ENCODE data around the gene TMEM239. TPM values are rescaled to one million over a fixed set of nuclear protein-coding genes. Genes with fewer than 3 reads are reported as not detected.
"Not testable (repeated sequence)": the region's sequence is repeated elsewhere in the genome, so short reads cannot be mapped to it uniquely, and the experiment has no call there.

TMEM239 gene
- total RNA-seq, 1 experiment from 2014 or later, result not detected

DNA sequence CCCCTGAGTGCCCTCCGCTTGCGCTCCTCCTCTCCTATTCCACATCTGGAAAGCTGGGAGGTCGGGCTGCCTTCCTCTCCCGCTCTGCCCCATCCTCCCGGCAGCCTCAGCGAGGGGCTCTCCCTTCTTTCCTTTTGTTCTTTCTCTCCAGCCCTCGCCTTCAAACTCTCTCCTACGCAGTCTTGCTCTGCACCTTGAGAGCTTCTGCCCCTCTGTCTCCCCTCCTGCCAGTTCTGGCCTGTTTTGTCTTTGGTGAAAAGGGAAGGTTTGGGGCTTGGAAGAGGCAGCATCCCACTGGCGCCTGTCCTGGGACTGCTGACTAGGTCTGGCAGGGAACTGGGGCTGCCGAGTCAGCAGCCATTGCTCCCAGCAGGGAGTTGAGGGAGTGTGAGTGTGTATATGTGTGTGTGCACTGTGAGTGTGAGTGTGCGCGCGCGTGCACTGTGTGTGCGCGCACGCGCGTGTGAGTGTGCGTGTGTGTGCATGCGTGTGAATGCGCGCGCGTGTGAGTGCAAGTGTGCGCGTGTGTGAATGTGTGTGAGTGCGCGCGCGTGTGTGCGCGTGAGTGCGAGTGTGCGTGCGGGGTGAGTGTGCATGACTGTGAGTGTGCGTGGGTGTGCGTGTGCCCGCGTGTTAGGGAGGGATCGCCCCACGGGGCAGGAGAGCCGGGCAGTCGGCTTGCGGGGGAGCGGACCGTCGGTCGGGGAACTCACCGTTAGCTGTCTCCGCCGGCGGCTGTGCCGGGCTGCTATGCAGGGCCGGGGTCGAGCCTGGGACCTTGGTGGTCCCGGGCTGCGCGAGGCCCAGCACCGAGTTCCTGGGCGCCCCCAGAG lies 16.3 kb upstream of the TMEM239 start:
- no peak for DNase-seq (ENCODE audit: low spot score)

DNA sequence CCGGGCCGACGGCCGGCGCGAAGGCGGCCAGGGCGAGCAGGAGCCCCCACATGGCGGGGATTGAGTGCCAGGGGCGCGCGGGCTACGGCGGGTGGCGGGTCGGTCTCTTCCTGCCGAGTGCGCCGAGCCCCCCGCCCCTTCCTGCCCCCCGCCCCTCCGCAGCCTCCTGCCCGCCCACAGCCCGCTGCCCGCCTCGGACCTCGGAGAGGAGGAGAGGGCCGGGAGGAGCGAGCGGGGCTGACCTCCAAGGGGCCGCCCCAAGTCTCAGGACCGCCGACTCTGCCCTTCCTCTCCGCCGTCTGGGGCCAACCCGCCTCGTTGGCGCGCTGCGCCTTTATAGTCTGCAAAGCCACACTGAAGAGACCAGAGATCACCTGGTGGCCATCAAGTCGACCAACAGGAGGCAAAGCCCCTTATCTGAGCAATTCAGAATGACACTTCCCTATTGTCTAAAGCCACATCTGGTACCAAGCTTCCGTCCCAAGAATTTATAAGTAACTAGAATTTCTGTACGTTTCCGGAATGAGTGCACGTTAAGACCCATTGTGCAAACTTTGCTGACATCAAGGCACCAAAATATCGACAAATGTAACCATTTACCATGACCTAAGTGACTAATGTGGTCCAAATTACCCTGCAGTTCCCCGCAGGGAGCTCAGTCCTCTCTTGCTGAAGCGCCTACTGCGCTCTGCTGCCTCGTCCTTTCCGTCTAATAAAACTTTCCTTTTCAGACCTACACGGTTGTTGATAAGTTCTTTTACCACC lies 15.5 kb upstream of the TMEM239 start, which contains the start of gene CPXM1:
Gene CPXM1, minus strand, starts transcription at position 107 of the 765 bp plus-strand sequence. Its CDS starts 55 bp downstream, at position 52.
- DNase-seq (ENCODE audit: low spot score), result no peak

- DNase-seq (ENCODE audit: low spot score), result no peak
Observed at GRCh38 chr20:2801286-2801728, 14.9 kb upstream of the TMEM239 start.

GRCh38 chr20:2804041-2804828 lies 11.9 kb upstream of the TMEM239 start:
- no peak for DNase-seq (ENCODE audit: low spot score)

DNA sequence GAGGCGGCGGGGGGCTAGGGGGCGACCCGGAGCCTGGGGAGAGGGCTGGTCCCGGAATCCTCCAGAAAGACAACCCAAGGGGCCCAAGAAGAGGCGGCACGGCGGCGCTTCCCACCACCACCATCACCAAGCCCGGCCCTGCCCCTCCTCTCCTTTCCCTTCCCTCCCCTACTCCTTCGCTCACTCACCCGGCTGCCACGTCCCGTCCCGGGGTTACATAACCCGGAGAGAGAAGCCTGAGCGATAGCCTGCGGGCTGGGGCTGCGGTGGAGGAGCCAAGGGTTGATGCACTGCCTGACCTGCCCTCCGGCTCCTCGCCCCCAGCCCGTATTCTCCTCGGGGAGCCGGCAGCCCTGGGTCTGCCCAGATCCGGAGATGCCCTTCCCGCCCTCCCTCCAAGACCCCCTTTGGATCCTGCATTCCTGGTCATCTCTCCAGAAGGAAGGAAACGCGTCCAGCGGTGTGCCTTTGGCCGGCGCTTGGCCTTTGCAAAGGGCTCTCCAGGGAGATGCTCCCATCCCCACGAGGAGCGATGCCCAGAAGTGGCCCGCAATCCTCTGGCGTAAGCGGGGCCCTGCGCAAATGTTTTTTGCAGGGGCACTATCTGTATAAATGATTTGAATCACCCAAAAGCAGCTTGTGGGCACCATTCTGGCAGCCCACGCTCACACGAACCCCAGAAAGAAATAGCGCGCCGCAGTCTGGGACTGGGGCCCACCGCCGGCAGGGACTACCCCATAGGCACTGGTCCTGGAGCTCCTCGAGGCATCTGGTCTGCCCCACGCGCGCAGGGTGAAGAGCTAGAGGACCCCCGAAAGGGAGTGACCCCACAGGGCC lies 11.1 kb upstream of the TMEM239 start:
- no peak for DNase-seq (ENCODE audit: low spot score)

DNA sequence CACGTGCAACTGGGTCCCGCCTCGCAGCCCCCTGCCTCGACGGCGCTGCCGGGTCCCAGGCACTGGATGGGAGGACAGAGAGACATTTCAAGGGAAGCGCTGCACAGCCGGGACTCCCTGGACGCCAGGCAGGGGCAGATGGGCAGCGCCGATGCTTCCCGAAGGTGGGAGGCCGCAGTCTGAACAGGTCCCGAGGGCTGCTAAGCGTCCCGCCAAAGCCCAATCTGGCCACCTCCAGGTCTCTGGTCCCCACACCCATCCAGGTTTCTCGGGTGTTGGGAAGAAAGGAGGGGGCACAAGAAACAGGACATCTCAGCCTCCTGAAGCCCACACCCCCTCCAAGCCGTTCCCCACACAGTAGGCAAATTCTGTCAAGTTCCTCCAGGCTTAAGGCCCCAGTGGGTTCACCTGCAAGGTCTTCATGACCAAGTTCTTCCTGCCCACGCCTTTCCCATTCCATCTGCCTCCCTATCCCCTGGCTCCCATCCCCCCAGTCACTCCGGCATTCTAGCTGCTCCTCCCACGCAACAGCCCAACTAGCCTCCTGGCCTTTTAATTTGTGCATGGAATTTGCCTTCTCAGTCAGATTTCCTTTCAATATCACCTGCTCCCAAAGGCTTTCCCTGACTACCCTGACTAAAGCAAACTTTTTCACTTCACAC lies 10.3 kb upstream of the TMEM239 start:
- DNase-seq (ENCODE audit: low spot score), result no peak

DNA sequence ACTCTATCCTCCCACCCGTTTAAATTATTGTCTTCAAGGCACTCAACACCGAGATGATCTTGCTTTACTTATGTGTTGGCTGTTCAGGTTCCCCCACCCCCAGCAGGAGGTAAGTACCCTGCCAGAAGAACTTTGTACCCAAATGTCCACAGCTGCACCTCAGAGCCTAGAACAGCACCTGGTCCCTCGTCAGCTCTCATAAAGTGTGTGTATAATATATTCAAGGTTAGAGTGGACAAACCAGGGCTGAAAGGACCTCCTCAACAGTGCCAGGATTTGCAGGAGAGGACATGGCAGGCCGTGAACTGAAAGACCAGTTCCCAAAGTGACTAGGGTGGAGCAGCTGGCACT lies 9.8 kb upstream of the TMEM239 start:
- no peak for DNase-seq (ENCODE audit: low spot score)

DNA sequence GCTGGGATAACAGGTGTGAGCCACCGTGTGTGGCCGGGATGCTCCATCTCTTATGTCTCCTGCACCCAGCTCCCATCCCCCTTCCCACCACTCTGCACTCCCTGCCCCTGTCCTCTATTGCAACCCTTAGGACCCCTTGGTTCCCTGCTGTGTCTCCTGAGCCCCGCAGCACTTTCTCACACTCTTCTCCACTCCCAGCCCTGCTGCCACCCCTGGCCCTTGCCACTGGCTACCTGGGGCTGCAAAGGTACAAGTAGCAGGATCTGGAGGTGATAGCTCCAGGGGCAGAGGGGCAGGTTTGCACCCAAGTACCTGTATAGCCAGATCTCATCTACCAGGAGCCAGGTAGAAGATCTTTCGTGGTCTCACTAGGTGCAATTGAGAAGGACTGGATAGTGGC lies 9.1 kb upstream of the TMEM239 start:
- no peak for DNase-seq (ENCODE audit: low spot score)

DNA sequence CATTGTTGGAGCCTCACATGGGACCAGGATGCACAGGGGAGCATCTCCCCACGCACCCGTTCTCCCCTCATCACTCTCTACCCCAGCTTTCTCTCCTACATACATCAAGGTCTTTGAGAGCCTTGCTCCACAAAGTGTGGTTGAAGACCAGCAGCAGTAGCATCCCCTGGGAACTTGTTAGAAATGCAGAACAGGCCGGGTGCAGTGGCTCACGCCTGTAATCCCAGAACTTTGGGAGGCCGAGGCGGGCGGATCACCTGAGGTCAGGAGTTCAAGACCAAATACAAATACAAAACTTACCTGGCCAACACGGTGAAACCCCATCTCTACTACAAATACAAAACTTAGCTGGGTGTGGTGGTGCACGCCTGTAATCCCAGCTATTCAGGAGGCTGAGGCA lies 8.2 kb upstream of the TMEM239 start:
- not testable (repeated sequence) for DNase-seq (ENCODE audit: low spot score)

DNA sequence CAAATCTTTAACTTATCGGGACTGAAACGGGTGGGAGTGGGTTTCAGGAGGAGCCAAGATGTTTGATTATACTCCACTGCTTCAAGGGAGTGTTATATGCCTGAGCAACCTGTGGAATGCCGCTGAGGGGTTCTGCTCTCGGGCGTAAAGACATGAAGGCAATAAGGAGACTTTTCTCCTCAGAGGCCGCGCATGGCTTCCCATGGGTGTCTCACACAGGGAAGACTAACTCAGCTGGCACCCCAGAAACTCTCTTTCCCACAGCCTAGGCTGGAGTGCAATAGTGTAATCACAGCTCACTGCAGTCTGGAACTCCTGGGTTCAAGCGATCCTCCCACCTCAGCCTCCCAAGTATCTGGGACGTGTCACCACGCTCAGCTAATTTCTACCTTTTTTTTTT lies 6.5 kb upstream of the TMEM239 start:
- no peak for DNase-seq (ENCODE audit: low spot score)

DNA sequence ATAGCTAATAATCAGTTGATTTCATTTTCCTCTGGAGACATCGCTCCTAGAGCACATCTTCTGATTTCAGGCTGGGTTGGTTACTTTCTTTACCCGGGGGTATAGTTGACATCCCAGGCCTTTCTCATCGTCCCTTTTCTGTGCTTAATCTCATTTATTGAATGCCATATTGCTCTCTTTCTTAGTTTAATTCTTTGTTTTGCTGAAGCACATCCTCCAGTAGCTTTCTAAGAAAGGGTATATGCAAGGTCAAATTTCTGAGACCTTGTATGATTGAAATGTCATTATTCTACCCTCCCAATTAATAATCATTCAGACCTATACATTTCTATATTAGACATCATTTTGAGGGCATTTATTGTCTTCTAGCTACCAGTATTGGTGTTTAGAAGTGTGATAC lies 4.0 kb upstream of the TMEM239 start:
- no peak for DNase-seq (ENCODE audit: low spot score)

- no peak for DNase-seq (ENCODE audit: low spot score)
Observed at GRCh38 chr20:2814076-2814475, 2.1 kb upstream of the TMEM239 start.

DNA sequence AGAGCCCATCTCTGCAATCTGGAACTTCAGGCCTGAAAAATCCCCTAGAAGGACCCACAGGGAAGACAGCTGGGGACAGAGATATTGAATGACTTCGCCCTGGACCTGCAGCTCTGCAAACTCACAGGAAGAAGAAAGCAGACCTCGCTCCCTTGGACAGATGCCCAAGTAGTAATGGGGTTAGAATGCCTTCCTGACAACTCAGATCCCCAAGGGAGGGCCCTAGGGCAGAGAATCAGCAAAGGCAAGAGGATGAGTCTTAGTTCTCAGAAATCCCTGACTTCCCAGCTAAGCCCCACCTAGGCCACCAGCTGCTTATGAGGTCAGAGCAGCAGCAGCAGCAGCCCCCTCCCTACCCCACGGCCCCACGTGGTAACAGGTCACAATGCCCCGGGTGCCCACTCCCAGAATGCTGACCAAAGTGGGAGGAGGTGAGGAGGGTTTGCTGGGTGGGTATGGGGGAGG lies 1.5 kb upstream of the TMEM239 start, which contains the start of gene C20orf141:
Gene C20orf141, plus strand, starts transcription at position 401 of the 465 bp plus-strand sequence. CDS start 198 bp downstream, outside the sequence.
- peak; percentile 82 for DNase-seq (ENCODE audit: low spot score)

DNA sequence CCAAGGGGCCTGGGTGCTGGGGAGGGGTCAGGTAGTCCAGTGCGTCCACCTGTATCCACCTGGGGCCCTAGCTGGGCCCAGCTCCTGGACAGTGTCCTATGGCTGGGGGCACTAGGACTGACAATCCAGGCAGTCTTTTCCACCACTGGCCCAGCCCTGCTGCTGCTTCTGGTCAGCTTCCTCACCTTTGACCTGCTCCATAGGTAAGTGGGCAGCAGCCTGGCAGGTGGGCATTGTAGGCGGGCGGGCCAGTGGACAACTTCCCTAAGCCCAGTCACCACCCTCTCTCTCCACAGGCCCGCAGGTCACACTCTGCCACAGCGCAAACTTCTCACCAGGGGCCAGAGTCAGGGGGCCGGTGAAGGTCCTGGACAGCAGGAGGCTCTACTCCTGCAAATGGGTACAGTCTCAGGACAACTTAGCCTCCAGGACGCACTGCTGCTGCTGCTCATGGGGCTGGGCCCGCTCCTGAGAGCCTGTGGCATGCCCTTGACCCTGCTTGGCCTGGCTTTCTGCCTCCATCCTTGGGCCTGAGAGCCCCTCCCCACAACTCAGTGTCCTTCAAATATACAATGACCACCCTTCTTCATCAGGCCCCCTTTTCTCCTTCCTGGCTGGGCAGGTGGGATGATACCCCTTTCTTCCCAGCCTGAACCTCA lies 793 bp upstream of the TMEM239 start:
- DNase-seq (ENCODE audit: low spot score), result no peak

DNA sequence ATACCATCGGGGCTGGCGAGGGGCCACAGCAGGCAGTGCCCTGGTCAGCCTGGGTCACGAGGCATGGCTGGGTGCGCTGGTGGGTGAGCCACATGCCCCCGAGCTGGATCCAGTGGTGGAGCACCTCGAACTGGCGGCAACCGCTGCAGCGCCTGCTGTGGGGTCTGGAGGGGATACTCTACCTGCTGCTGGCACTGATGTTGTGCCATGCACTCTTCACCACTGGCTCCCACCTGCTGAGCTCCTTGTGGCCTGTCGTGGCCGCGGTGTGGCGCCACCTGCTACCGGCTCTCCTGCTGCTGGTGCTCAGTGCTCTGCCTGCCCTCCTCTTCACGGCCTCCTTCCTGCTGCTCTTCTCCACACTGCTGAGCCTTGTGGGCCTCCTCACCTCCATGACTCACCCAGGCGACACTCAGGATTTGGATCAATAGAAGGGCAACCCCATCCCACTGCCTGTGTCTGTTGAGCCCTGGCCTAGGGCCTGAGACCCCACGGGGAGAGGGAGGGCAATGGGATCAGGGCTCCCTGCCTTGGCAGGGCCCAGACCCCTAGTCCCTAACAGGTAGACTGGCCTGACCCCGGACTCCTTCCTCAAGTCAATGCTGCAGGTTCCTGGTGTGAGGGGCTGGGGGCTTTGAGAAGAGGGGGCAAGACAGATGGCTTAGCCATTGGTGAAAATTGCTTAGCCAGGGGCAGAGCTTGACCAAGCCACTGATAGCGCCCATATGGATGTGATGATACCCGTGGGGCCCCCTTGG lies 598 bp downstream of the TMEM239 start:
- no peak for DNase-seq (ENCODE audit: low spot score)

- no peak for DNase-seq (ENCODE audit: low spot score)
Observed at GRCh38 chr20:2817341-2817726, 1.2 kb downstream of the TMEM239 start.

- DNase-seq (ENCODE audit: low spot score), result no peak
Observed at GRCh38 chr20:2817891-2818595, 1.9 kb downstream of the TMEM239 start.

DNA sequence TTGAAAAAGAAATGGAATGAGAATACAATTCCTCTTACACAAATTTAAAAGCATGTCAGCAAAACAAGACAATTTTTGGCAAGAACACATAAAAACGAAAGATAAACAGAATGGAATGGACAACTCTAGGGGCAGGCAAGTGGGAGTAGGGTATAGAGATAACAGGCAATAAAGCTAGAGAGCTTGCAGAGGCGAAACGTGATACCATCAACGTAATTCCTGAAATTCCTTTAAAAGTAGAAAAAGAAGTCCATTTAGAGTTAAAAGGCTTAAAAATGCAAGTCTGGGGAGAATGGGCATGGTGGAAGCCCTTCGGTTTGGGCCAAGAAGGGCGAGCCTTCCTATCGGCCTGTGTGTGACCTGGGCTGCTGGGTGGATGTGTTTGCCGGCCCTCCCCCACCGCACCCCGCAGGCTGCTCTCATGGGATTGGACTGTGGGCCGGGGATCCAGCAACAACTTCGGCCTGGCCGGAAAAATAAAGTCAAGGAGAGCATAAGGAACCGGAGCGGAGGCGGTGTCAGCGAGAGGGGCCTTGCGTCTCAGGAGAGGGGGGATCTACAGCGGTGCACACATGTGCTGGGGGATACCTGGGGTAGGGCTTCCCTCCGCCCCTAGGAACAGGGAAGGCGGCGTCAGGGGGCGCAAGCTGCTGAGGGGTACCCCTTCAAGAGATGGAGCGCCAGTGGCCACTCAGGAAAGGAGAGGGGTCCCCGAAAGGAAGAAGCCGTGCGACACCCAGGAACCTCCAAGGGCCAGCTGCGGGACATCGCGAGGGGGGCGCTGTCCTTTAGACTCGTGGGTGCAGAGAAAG lies 4.1 kb downstream of the TMEM239 start:
- no peak for DNase-seq (ENCODE audit: low spot score)

All from H4 (cell line).